A549 (cell line): ENCODE measurements around the gene ARHGEF26. TPM values are rescaled to one million over a fixed set of nuclear protein-coding genes. Genes with fewer than 3 reads are reported as not detected.

ENCODE experiments used
- ATAC-seq, 2 experiments: fragments of 200-7000 bp in 1 of 2; fragments of >200 bp in 1 of 2; cut with Nextera tagmentation in 1 of 2; cut with Tn5 transposase in 1 of 2; 3 replicates each; pipeline versions ENCODE4 v1.8.0 to v1.9.1; 2018 to 2020; ENCODE audit warnings: mild to moderate bottlenecking in 1 of 2, moderate library complexity in 1 of 2
- CTCF ChIA-PET: fragments of 300-600 bp; sonication (Branson Sonifier 250); formaldehyde crosslinking; extraction: SDS; loops from one replicate; lab custom pipeline; 2021; ENCODE audit warnings: antibody characterized with exemption, inconsistent platforms; lab: Yijun Ruan, JAX
- POLR2A ChIA-PET: fragments of 350-600 bp; formaldehyde crosslinking; extraction: SDS; loops from one replicate; lab custom pipeline; 2021; ENCODE audit warnings: antibody characterized with exemption, inconsistent platforms; lab: Yijun Ruan, JAX
- DNase-seq, 2 experiments: peaks; one replicate each; pipeline versions ENCODE4 v3.0.0 to v3.0.0-alpha.2; 2011 to 2016; ENCODE audit warnings: low read depth in 1 of 2, low spot score in 1 of 2
- FAIRE-seq: peaks from 2 replicates; lab custom pipeline; 2011; peaks lifted over from hg19 to GRCh38; lab: Jason Lieb, UNC
- H3K27ac ChIP-seq, 2 experiments: fragments of >200 bp; sonication (Bioruptor Twin); formaldehyde crosslinking; 3 replicates each; pipeline ENCODE4 v1.5.1; 2016 to 2017
- H3K4me1 ChIP-seq: fragments of >200 bp; sonication (Bioruptor Twin); formaldehyde crosslinking; 3 replicates; pipeline ENCODE4 v1.6.1; 2016
- H3K4me2 ChIP-seq: fragments of >200 bp; sonication (Bioruptor Twin); formaldehyde crosslinking; 3 replicates; pipeline ENCODE4 v1.6.1; 2016
- H3K4me3 ChIP-seq: fragments of >200 bp; sonication (Bioruptor Twin); formaldehyde crosslinking; 3 replicates; pipeline ENCODE4 v1.5.1; 2016
- H3K9me3 ChIP-seq: fragments of >200 bp; sonication (Bioruptor Twin); formaldehyde crosslinking; 3 replicates; pipeline ENCODE4 v1.6.1; 2016
- BHLHE40 ChIP-seq: IDR thresholded peaks from 2 replicates; pipeline ENCODE4 v1.6.1; 2012; ENCODE audit warnings: low read depth, low read length, inconsistent platforms
- CEBPB ChIP-seq, 2 experiments: fragments of >200 bp in 1 of 2; sonication (Bioruptor Twin) in 1 of 2; formaldehyde crosslinking in 1 of 2; IDR thresholded peaks; 2 replicates each; pipeline ENCODE4 v1.6.1; 2012 to 2016
- CHD2 ChIP-seq: fragments of 150-350 bp; IDR thresholded peaks from 2 replicates; pipeline ENCODE4 v1.6.1; 2014; ENCODE audit warnings: low read length; ENCODE audit not compliant: partially characterized antibody
- CHD4 ChIP-seq: fragments of 200-600 bp; sonication (generic); IDR thresholded peaks from 2 replicates; pipeline ENCODE4 v1.6.1; 2016; ENCODE audit warnings: antibody characterized with exemption, mild to moderate bottlenecking, borderline replicate concordance
- EHF ChIP-seq: fragments of 250-450 bp; sonication (Bioruptor Pico); IDR thresholded peaks from 2 replicates; pipeline ENCODE4 v1.5.0; 2020; ENCODE audit warnings: mild to moderate bottlenecking
- ESRRA ChIP-seq: fragments of 150-350 bp; IDR thresholded peaks from 2 replicates; pipeline ENCODE4 v1.6.1; 2014; ENCODE audit warnings: mild to moderate bottlenecking, low read length, borderline replicate concordance
- HDAC2 ChIP-seq: fragments of 200-600 bp; sonication (generic); IDR thresholded peaks from 2 replicates; pipeline ENCODE4 v1.6.1; 2016
- HOXB13 ChIP-seq: fragments of 250-450 bp; sonication (Bioruptor Pico); IDR thresholded peaks from 2 replicates; pipeline ENCODE4 v1.5.0; 2020; ENCODE audit warnings: low read depth, mild to moderate bottlenecking, moderate library complexity
- JUN ChIP-seq, 2 experiments: fragments of >200 bp; sonication (Bioruptor Twin); formaldehyde crosslinking; IDR thresholded peaks; 2 replicates in 1 of 2; 3 replicates in 1 of 2; pipeline ENCODE4 v1.6.1; 2016 to 2017
- JUNB ChIP-seq: fragments of >200 bp; sonication (Bioruptor Twin); formaldehyde crosslinking; IDR thresholded peaks from 2 replicates; pipeline ENCODE4 v1.6.1; 2016
- KDM1A ChIP-seq: fragments of 200-600 bp; sonication (generic); IDR thresholded peaks from 2 replicates; pipeline ENCODE4 v1.6.1; 2016; ENCODE audit warnings: low read depth, mild to moderate bottlenecking
- KDM5A ChIP-seq: fragments of 200-600 bp; sonication (generic); IDR thresholded peaks from 2 replicates; pipeline ENCODE4 v1.6.1; 2016; ENCODE audit warnings: antibody characterized with exemption, mild to moderate bottlenecking
- PHF8 ChIP-seq: fragments of 200-600 bp; sonication (generic); IDR thresholded peaks from 2 replicates; pipeline ENCODE4 v1.6.1; 2016; ENCODE audit warnings: low read depth, mild to moderate bottlenecking, antibody characterized with exemption, moderate library complexity, borderline replicate concordance
- POLR2A ChIP-seq: IDR thresholded peaks from 2 replicates; pipeline ENCODE4 v1.6.1; 2012; ENCODE audit warnings: mild to moderate bottlenecking, low read length
- RARB ChIP-seq: fragments of 250-450 bp; sonication (Bioruptor Pico); IDR thresholded peaks from 2 replicates; pipeline ENCODE4 v1.8.0; 2021; ENCODE audit warnings: mild to moderate bottlenecking, moderate library complexity
- TFCP2L1 ChIP-seq: fragments of 250-450 bp; sonication (Bioruptor Pico); IDR thresholded peaks from 2 replicates; pipeline ENCODE4 v1.5.0; 2021; ENCODE audit warnings: mild to moderate bottlenecking
- ZNF302 ChIP-seq: fragments of 250-450 bp; sonication (Bioruptor Pico); IDR thresholded peaks from 2 replicates; pipeline ENCODE4 v1.9.0; 2021; ENCODE audit warnings: inconsistent platforms, mild to moderate bottlenecking, moderate library complexity
- ZSCAN20 ChIP-seq: fragments of 250-450 bp; sonication (Bioruptor Pico); IDR thresholded peaks from 2 replicates; pipeline ENCODE4 v1.8.0; 2022; ENCODE audit warnings: mild to moderate bottlenecking, moderate library complexity
- WGBS: methylation state at CpG from one replicate; pipeline ENCODE4 v1.1.6; 2017; ENCODE audit errors: missing lambda C conversion rate; 5-methylcytosine and 5-hydroxymethylcytosine counted together
- polyA plus RNA-seq, 4 experiments: library from polyadenylated mRNA; depleted of rRNA in 3 of 4; stranded (reverse); fragments of >200 nt; fragmentation: RNase III in 1 of 4; extraction: RNeasy Plus Mini Kit Qiagen cat#74134 plus additional on column Dnase treatment in 1 of 4; gene quantifications; 2 replicates in 3 of 4; 3 replicates in 1 of 4; pipeline ENCODE4 v1.2.3, GENCODE V29; 2011 to 2017
- TF ChIP-seq, protein P1 (sequence below): fragments of >200 bp; sonication (Bioruptor Twin); formaldehyde crosslinking; IDR thresholded peaks from 3 replicates; pipeline ENCODE4 v1.6.1; 2016
- TF ChIP-seq, protein P2 (sequence below): fragments of 450-650 bp; IDR thresholded peaks from 2 replicates; pipeline ENCODE4 v1.6.1; 2014; ENCODE audit warnings: antibody characterized with exemption

ARHGEF26 gene
- polyA plus RNA-seq, 2 of the 4 experiments (the other 2 are of a cell fraction): 2.9 to 5.8 TPM

DNA sequence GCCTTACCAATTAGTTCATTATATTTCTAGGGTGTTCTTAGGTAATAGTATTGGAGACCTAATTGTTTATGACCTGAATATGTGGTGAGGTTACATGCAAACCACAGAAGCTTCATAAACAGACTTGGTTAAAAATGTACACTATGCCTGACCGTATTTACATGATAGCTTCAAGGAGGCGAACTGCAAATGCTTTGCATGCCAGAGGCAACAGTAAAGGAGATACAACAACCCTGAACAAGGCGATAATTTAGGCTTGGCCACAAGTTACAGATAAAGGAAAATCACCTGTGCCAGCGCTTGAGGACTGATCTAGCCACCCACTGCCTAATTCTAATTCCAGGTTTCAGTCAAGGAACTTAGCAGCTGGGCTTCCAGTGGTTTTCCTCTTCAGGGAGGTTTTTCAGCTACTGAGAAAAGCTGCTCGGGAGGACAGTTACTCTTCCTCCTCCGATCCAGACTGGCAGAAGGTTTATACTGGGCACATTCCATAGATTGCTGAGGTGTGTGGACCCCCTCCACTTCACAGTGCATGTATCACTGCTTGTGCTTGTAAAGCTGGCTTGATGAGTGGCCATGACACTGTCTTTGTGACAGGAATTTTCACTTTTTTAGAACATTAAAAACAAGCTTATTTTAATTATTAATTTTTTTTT lies 107.5 kb downstream of the ARHGEF26 start:
- H3K4me3 ChIP-seq: no peak overlapping the region
- WGBS: 79% methylated on average over 6 of the region's 6 CpGs
- no peak overlapping the region for H3K4me2 ChIP-seq
- ATAC-seq (no peak), FAIRE-seq (no peak)
- no peak for TF ChIP-seq CEBPB (IDR thresholded peaks at IDR 0.05)
- no peak for TF ChIP-seq HDAC2
- no peak for TF ChIP-seq TFCP2L1
- no peak for TF ChIP-seq CHD4
- TF ChIP-seq, protein P1, sequence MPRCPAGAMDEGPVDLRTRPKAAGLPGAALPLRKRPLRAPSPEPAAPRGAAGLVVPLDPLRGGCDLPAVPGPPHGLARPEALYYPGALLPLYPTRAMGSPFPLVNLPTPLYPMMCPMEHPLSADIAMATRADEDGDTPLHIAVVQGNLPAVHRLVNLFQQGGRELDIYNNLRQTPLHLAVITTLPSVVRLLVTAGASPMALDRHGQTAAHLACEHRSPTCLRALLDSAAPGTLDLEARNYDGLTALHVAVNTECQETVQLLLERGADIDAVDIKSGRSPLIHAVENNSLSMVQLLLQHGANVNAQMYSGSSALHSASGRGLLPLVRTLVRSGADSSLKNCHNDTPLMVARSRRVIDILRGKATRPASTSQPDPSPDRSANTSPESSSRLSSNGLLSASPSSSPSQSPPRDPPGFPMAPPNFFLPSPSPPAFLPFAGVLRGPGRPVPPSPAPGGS: no peak
- TF ChIP-seq KDM5A: no peak
- TF ChIP-seq, protein P2, sequence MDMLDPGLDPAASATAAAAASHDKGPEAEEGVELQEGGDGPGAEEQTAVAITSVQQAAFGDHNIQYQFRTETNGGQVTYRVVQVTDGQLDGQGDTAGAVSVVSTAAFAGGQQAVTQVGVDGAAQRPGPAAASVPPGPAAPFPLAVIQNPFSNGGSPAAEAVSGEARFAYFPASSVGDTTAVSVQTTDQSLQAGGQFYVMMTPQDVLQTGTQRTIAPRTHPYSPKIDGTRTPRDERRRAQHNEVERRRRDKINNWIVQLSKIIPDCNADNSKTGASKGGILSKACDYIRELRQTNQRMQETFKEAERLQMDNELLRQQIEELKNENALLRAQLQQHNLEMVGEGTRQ: no peak
- no peak for TF ChIP-seq POLR2A
- TF ChIP-seq HOXB13: no peak
- no peak for TF ChIP-seq EHF (CRISPR knock-in tag)
- no peak for TF ChIP-seq ZNF302 (CRISPR knock-in tag)
- TF ChIP-seq JUNB: no peak
- no peak for TF ChIP-seq KDM1A
- no peak for TF ChIP-seq PHF8
- no peak for TF ChIP-seq ESRRA
- no peak for TF ChIP-seq JUN (IDR thresholded peaks at IDR 0.05)
- TF ChIP-seq CHD2: no peak
- TF ChIP-seq, all 56 proteins: peak for 0
- ChIA-PET POLR2A (no interaction called here), CTCF (no interaction called here)
- Histone ChIP-seq H3K9me3 (no peaks in the 10 kb centered on the region), H3K27ac (no peak overlapping the region), H3K4me1 (no peaks in the 10 kb centered on the region)
- DNase-seq: no peak

DNA sequence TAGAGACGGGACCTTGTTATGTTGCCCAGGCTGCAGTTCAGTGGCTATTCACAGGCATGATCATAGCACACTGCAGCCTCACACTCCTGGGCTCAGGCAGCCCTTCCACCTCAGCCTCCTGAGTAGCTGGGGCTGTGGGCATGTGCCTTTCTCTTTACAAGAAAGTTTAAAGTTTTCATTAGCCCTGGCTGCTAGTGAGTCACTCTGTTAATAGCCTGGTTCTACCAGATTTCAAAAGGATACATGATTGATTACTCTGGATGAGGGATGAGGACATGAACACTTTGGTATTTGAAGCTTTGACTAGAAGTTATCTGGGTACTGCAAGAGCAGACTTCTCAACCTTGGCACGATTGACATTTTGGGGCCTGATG lies 108.0 kb downstream of the ARHGEF26 start:
- Histone ChIP-seq H3K4me2 (no peak overlapping the region), H3K27ac (no peak overlapping the region), H3K4me1 (no peaks in the 10 kb centered on the region), H3K4me3 (no peak overlapping the region), H3K9me3 (no peaks in the 10 kb centered on the region)
- no peak for FAIRE-seq
- CTCF ChIA-PET: interaction anchor here (1.0 kb wide), 1 partner anchor 20 kb away, joined by 3 read pairs; no protein-coding TSS in a partner anchor
- TF ChIP-seq CEBPB (IDR thresholded peaks at IDR 0.05): no peak
- TF ChIP-seq ZSCAN20 (CRISPR knock-in tag): no peak
- POLR2A ChIA-PET: no interaction called here
- DNase-seq: no peak
- 94% methylated on average over 2 of the region's 2 CpGs for WGBS
- ATAC-seq: no peak

DNA sequence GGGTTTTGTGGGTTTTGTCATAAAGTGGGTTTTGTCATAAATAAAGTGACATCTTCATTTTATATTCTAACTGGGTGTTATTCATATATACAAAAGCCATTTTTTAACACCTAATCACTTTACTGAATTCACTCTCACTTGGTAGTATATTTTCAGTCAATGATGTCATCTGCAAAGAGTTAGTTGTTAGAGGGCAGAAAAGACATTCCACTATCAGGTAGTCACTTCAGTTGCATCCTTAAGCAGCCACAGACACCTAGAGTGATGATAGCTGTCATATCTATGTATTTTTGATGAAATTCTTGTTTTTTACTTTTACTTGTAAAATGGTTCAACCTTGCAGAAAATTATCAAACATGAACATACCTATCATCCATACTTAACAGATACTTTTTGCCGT lies 114.1 kb downstream of the ARHGEF26 start:
- no peaks in the 10 kb centered on the region for H3K4me1 ChIP-seq
- no peaks in the 10 kb centered on the region for H3K9me3 ChIP-seq
- WGBS: 96% methylated on average over 1 of the region's 1 CpG
- ATAC-seq: no peak
- H3K4me3 ChIP-seq: no peak overlapping the region
- POLR2A ChIA-PET: no interaction called here
- no peak overlapping the region for H3K27ac ChIP-seq
- CTCF ChIA-PET: interaction anchor here (1.0 kb wide), 1 partner anchor 19 kb away, joined by 3 read pairs; no protein-coding TSS in a partner anchor
- no peak for FAIRE-seq
- no peak for DNase-seq
- no peak overlapping the region for H3K4me2 ChIP-seq
- TF ChIP-seq RARB (CRISPR knock-in tag): no peak
- TF ChIP-seq, protein P2: no peak
- no peak for TF ChIP-seq BHLHE40
- TF ChIP-seq ZSCAN20 (CRISPR knock-in tag): no peak
- TF ChIP-seq, all 56 proteins: peak for 0
